ENCODE results near the gene FBXO17. TPM values are rescaled to one million over a fixed set of nuclear protein-coding genes. Genes with fewer than 3 reads are reported as not detected.

The FBXO17 gene
- total RNA-seq, 1 donor from 2014 or later = 77.3 TPM

- Mint-ChIP-seq H3K4me1 (peaks cover 13% of the 10 kb centered on the region), H3K27ac (no peak overlapping the region), H3K9me3 (no peaks in the 10 kb centered on the region), H3K27me3 (ENCODE audit: low read depth) (no peaks in the 10 kb centered on the region), H3K4me3 (no peak overlapping the region), H3K36me3 (peaks cover 23% of the 10 kb centered on the region)
- DNase-seq (ENCODE audit: low spot score in 2 of 2, unreplicated experiment in 2 of 2) = no peak
- no peak for TF ChIP-seq CTCF (IDR thresholded peaks at IDR 0.05; ENCODE audit: unreplicated experiment)
Measured at GRCh38 chr19:38953677-38954076, 21.9 kb downstream of the FBXO17 start.

- Mint-ChIP-seq H3K4me3 (no peak overlapping the region), H3K4me1 (peaks cover 13% of the 10 kb centered on the region), H3K27me3 (ENCODE audit: low read depth) (no peaks in the 10 kb centered on the region), H3K36me3 (peaks cover 27% of the 10 kb centered on the region), H3K27ac (peak overlapping the region; percentile 3), H3K9me3 (no peaks in the 10 kb centered on the region)
- TF ChIP-seq CTCF (IDR thresholded peaks at IDR 0.05; ENCODE audit: unreplicated experiment) = no peak
- DNase-seq (ENCODE audit: low spot score in 2 of 2, unreplicated experiment in 2 of 2) = no peak
Measured at GRCh38 chr19:38952395-38953165, 23.0 kb downstream of the FBXO17 start.

GRCh38 chr19:38951187-38951586, 24.4 kb downstream of the FBXO17 start:
- no peak overlapping the region for H3K27ac Mint-ChIP-seq
- peaks cover 13% of the 10 kb centered on the region for H3K4me1 Mint-ChIP-seq
- H3K4me3 Mint-ChIP-seq = no peak overlapping the region
- no peak for DNase-seq (ENCODE audit: low spot score in 2 of 2, unreplicated experiment in 2 of 2)
- no peaks in the 10 kb centered on the region for H3K27me3 Mint-ChIP-seq (ENCODE audit: low read depth)
- peaks cover 38% of the 10 kb centered on the region for H3K36me3 Mint-ChIP-seq
- no peak for TF ChIP-seq CTCF (IDR thresholded peaks at IDR 0.05; ENCODE audit: unreplicated experiment)
- no peaks in the 10 kb centered on the region for H3K9me3 Mint-ChIP-seq

GRCh38 chr19:38949580-38950367, 25.8 kb downstream of the FBXO17 start:
- Mint-ChIP-seq H3K27ac (peak overlapping the region; percentile 47), H3K4me1 (peaks cover 13% of the 10 kb centered on the region), H3K36me3 (peaks cover 40% of the 10 kb centered on the region), H3K4me3 (peak overlapping the region; percentile 62), H3K27me3 (ENCODE audit: low read depth) (no peaks in the 10 kb centered on the region), H3K9me3 (no peaks in the 10 kb centered on the region)
- no peak for TF ChIP-seq CTCF (IDR thresholded peaks at IDR 0.05; ENCODE audit: unreplicated experiment)
- DNase-seq (ENCODE audit: low spot score in 2 of 2, unreplicated experiment in 2 of 2) = peak; percentile 90 to 93

GRCh38 chr19:38946229-38947010, 29.1 kb downstream of the FBXO17 start:
- H3K4me1 Mint-ChIP-seq = peaks cover 8% of the 10 kb centered on the region
- no peak overlapping the region for H3K27ac Mint-ChIP-seq
- DNase-seq (ENCODE audit: low spot score in 2 of 2, unreplicated experiment in 2 of 2) = no peak
- no peak for TF ChIP-seq CTCF (IDR thresholded peaks at IDR 0.05; ENCODE audit: unreplicated experiment)
- H3K27me3 Mint-ChIP-seq (ENCODE audit: low read depth) = no peaks in the 10 kb centered on the region
- no peak overlapping the region for H3K4me3 Mint-ChIP-seq
- no peaks in the 10 kb centered on the region for H3K9me3 Mint-ChIP-seq
- peaks cover 44% of the 10 kb centered on the region for H3K36me3 Mint-ChIP-seq

Data from mesothelial cell of epicardium (in vitro differentiated cells).